Measurements from ENCODE around the gene ITPR1.

Gene ITPR1

GRCh38 chr3:4744405-4745234, 251.5 kb downstream of the ITPR1 start:
- DNase-seq (ENCODE audit: low spot score), result no peak

- no peak for DNase-seq (ENCODE audit: low spot score)
Observed at GRCh38 chr3:4745235-4745610, 252.1 kb downstream of the ITPR1 start.

GRCh38 chr3:4746241-4746958, 253.3 kb downstream of the ITPR1 start:
- no peak for DNase-seq (ENCODE audit: low spot score)

- no peak for DNase-seq (ENCODE audit: low spot score)
Observed at GRCh38 chr3:4748127-4748526, 255.0 kb downstream of the ITPR1 start.

GRCh38 chr3:4748701-4749378, 255.7 kb downstream of the ITPR1 start:
- no peak for DNase-seq (ENCODE audit: low spot score)

GRCh38 chr3:4749567-4750002, 256.4 kb downstream of the ITPR1 start:
- DNase-seq (ENCODE audit: low spot score), result no peak

- peak; percentile 86 for DNase-seq (ENCODE audit: low spot score)
Observed at GRCh38 chr3:4750306-4750968, 257.3 kb downstream of the ITPR1 start.

GRCh38 chr3:4751029-4751501, 257.9 kb downstream of the ITPR1 start:
- DNase-seq (ENCODE audit: low spot score), result no peak

GRCh38 chr3:4751502-4752101, 258.5 kb downstream of the ITPR1 start:
- no peak for DNase-seq (ENCODE audit: low spot score)

- no peak for DNase-seq (ENCODE audit: low spot score)
Observed at GRCh38 chr3:4752201-4753072, 259.3 kb downstream of the ITPR1 start.

- no peak for DNase-seq (ENCODE audit: low spot score)
Observed at GRCh38 chr3:4753073-4753691, 260.0 kb downstream of the ITPR1 start.

- no peak for DNase-seq (ENCODE audit: low spot score)
Observed at GRCh38 chr3:4754180-4755086, 261.3 kb downstream of the ITPR1 start.

GRCh38 chr3:4755566-4755965, 262.4 kb downstream of the ITPR1 start:
- DNase-seq (ENCODE audit: low spot score), result no peak

GRCh38 chr3:4756057-4756775, 263.1 kb downstream of the ITPR1 start:
- no peak for DNase-seq (ENCODE audit: low spot score)

GRCh38 chr3:4756855-4757574, 263.9 kb downstream of the ITPR1 start:
- DNase-seq (ENCODE audit: low spot score), result no peak

- no peak for DNase-seq (ENCODE audit: low spot score)
Observed at GRCh38 chr3:4757575-4758248, 264.6 kb downstream of the ITPR1 start.

GRCh38 chr3:4758249-4758860, 265.2 kb downstream of the ITPR1 start:
- no peak for DNase-seq (ENCODE audit: low spot score)

All from putamen (tissue), 1 donor.